PFSK-1 (cell line): ENCODE results near the gene VIL1.

Source experiments
- FOXP2 ChIP-seq: optimal IDR thresholded peaks from 2 replicates; pipeline ENCODE3; 2011; ENCODE audit warnings: borderline replicate concordance, control low read depth, inconsistent platforms; ENCODE audit not compliant: insufficient read depth; ENCODE audit errors: extremely low read length, extremely low read depth
- POLR2AphosphoS5 ChIP-seq: IDR thresholded peaks from 2 replicates; pipeline ENCODE4 v1.6.1; 2012; ENCODE audit warnings: low read depth, mild to moderate bottlenecking, control low read depth, low read length, moderate library complexity
- REST ChIP-seq, 2 experiments: IDR thresholded peaks; 2 replicates each; pipeline versions ENCODE4 v1.6.1 to v1.8.0; 2011 to 2012; ENCODE audit warnings: low read depth in 2 of 2, low read length in 2 of 2, control low read depth in 1 of 2, inconsistent platforms in 1 of 2, mild to moderate bottlenecking in 1 of 2, moderate library complexity in 1 of 2; ENCODE audit not compliant: insufficient read depth in 1 of 2
- SIN3A ChIP-seq: IDR thresholded peaks from 2 replicates; pipeline ENCODE4 v1.6.1; 2012; ENCODE audit warnings: mild to moderate bottlenecking, low read length, moderate library complexity, borderline replicate concordance; ENCODE audit not compliant: insufficient read depth
- TAF1 ChIP-seq: IDR thresholded peaks from 2 replicates; pipeline ENCODE4 v1.6.1; 2012; ENCODE audit warnings: low read length, control low read depth, borderline replicate concordance; ENCODE audit not compliant: insufficient read depth

The VIL1 gene

GRCh38 chr2:218391202-218391601, 27.7 kb upstream of the VIL1 start:
- TF ChIP-seq POLR2AphosphoS5: no peak
- TF ChIP-seq REST (IDR thresholded peaks at IDR 0.05; ENCODE audit: insufficient read depth in 1 of 2, low read depth in 2 of 2, low read length in 2 of 2): no peak
- no peak for TF ChIP-seq SIN3A
- no peak for TF ChIP-seq TAF1
- no peak for TF ChIP-seq FOXP2

GRCh38 chr2:218392459-218392858, 26.5 kb upstream of the VIL1 start:
- TF ChIP-seq POLR2AphosphoS5 (no peak), SIN3A (no peak), TAF1 (no peak)

GRCh38 chr2:218392891-218393462, 25.9 kb upstream of the VIL1 start:
- TF ChIP-seq FOXP2 (no peak), REST (IDR thresholded peaks at IDR 0.05; ENCODE audit: insufficient read depth in 1 of 2, low read depth in 2 of 2, low read length in 2 of 2) (no peak), POLR2AphosphoS5 (no peak), TAF1 (no peak), SIN3A (no peak)

GRCh38 chr2:218393750-218394290, 25.1 kb upstream of the VIL1 start:
- TF ChIP-seq FOXP2 (no peak), POLR2AphosphoS5 (no peak), REST (IDR thresholded peaks at IDR 0.05; ENCODE audit: insufficient read depth in 1 of 2, low read depth in 2 of 2, low read length in 2 of 2) (no peak), TAF1 (no peak), SIN3A (no peak)

GRCh38 chr2:218394298-218395089, 24.4 kb upstream of the VIL1 start:
- TF ChIP-seq SIN3A (no peak), TAF1 (no peak), REST (IDR thresholded peaks at IDR 0.05; ENCODE audit: insufficient read depth in 1 of 2, low read depth in 2 of 2, low read length in 2 of 2) (no peak), POLR2AphosphoS5 (no peak)
